ENCODE measurements around the gene RAB25. TPM values are rescaled to one million over a fixed set of nuclear protein-coding genes. Genes with fewer than 3 reads are reported as not detected.

The RAB25 gene
- total and polyA plus RNA-seq, 2 of the 13 experiments (the other 11 are each of a cell fraction or from before 2014, with no cell fraction given): 0.20 to 0.22 TPM

GRCh38 chr1:156052862-156053767 lies 7.8 kb upstream of the RAB25 start (continued):
- peak; percentile 69; the same call in 1 of the 2 replicates for TF ChIP-seq ZNF768 (CRISPR knock-in tag; IDR thresholded peaks at IDR 0.05)
- TF ChIP-seq MIXL1 (CRISPR knock-in tag; IDR thresholded peaks at IDR 0.05): 0 out of 2 replicates have a peak, but pooled peaks have one; percentile 12
- TF ChIP-seq ERF (CRISPR knock-in tag; IDR thresholded peaks at IDR 0.05): peak; percentile 55; the same call in 1 of the 2 replicates
- TF ChIP-seq MYC (CRISPR knock-in tag; IDR thresholded peaks at IDR 0.05; ENCODE audit: borderline replicate concordance): peak; percentile 70; the same call in 1 of the 2 replicates
- peak in 1 of 2 experiments; percentile 34; a peak in 1 of 4 replicates for TF ChIP-seq KLF16 (CRISPR knock-in tag; IDR thresholded peaks at IDR 0.05)
- peak; percentile 26; the same call in 1 of the 2 replicates for TF ChIP-seq SALL1 (CRISPR knock-in tag; IDR thresholded peaks at IDR 0.05)
- no peak for TF ChIP-seq SP4 (CRISPR knock-in tag; IDR thresholded peaks at IDR 0.05)
- TF ChIP-seq ZNF75D (CRISPR knock-in tag; IDR thresholded peaks at IDR 0.05; ENCODE audit: borderline replicate concordance): no peak
- TF ChIP-seq ZNF646 (CRISPR knock-in tag; IDR thresholded peaks at IDR 0.05): 0 out of 2 replicates have a peak, but pooled peaks have one; percentile 43
- no peak for TF ChIP-seq TFDP1 (CRISPR knock-in tag; IDR thresholded peaks at IDR 0.05; ENCODE audit: borderline replicate concordance)
- TF ChIP-seq ZGPAT (CRISPR knock-in tag; IDR thresholded peaks at IDR 0.05): peak; percentile 48
- 0 out of 2 replicates have a peak, but pooled peaks have one; percentile 64 for TF ChIP-seq AHR (CRISPR knock-in tag; IDR thresholded peaks at IDR 0.05)
- peak; percentile 57; the same call in 1 of the 2 replicates for TF ChIP-seq RBFOX2 (IDR thresholded peaks at IDR 0.05; ENCODE audit: low read depth, low read length)
- TF ChIP-seq ARNT2 (CRISPR knock-in tag; IDR thresholded peaks at IDR 0.05; ENCODE audit: low read depth): peak; percentile 34; the same call in 1 of the 2 replicates
- TF ChIP-seq HDAC2 (CRISPR knock-in tag; IDR thresholded peaks at IDR 0.05): peak; percentile 59
